Adrenal gland (tissue), 5 donors: ENCODE results near the gene PERCC1.

Source experiments
- CTCF ChIP-seq, 6 experiments: fragments of 450-650 bp in 4 of 6; fragments of 200-600 bp in 2 of 6; sonication (generic) in 1 of 6; IDR thresholded peaks; 1 replicate in 5 of 6; 2 replicates in 1 of 6; pipeline versions ENCODE4 v1.5.1 to v1.8.0; 2016 to 2021; ENCODE audit warnings: antibody characterized with exemption in 6 of 6, mild to moderate bottlenecking in 2 of 6, moderate library complexity in 1 of 6
- POLR2A ChIP-seq, 2 donors: fragments of 450-650 bp; IDR thresholded peaks; one replicate each; pipeline ENCODE4 v1.6.1; 2017; ENCODE audit warnings: antibody characterized with exemption in 2 of 2, mild to moderate bottlenecking in 2 of 2, moderate library complexity in 1 of 2
- donor health status: DM: no; HTN: no; CAD: no.

- TF ChIP-seq CTCF (IDR thresholded peaks at IDR 0.05) = no peak
- no peak for TF ChIP-seq POLR2A (IDR thresholded peaks at IDR 0.05)
Observed at GRCh38 chr16:1477033-1477432, 46.2 kb downstream of the PERCC1 start.
